WI38 (cell line): ENCODE data around the gene STIM2.

Experiments
- H3K4me3 ChIP-seq: 2 replicates; pipeline ENCODE4 v1.5.1; 2011; ENCODE audit warnings: low read depth, mild to moderate bottlenecking, control low read depth, low read length
- TF ChIP-seq, protein P1 (sequence below): IDR thresholded peaks from 2 replicates; pipeline ENCODE4 v1.5.1; 2012; ENCODE audit warnings: low read depth, mild to moderate bottlenecking, control low read depth, low read length

STIM2 gene

DNA sequence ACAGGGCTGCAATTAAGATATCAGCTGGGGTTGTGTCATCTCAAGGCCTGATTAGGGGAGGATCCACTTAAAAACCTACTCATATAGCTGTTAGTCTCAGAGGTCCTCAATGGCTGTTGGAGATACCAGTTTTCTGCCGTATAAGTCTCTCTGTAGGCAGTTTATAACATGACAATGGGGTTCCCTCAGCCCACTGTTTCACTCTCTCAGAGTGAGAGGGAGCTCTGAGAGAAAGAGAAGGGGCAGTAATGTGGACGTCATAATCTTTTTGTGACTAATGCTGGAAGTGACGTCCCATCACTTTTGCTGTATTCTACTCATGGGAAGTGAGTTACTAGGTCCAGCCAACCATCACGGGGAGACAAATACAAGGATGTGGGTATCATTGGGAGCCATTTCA lies 70.3 kb downstream of the STIM2 start:
- TF ChIP-seq, protein P1, sequence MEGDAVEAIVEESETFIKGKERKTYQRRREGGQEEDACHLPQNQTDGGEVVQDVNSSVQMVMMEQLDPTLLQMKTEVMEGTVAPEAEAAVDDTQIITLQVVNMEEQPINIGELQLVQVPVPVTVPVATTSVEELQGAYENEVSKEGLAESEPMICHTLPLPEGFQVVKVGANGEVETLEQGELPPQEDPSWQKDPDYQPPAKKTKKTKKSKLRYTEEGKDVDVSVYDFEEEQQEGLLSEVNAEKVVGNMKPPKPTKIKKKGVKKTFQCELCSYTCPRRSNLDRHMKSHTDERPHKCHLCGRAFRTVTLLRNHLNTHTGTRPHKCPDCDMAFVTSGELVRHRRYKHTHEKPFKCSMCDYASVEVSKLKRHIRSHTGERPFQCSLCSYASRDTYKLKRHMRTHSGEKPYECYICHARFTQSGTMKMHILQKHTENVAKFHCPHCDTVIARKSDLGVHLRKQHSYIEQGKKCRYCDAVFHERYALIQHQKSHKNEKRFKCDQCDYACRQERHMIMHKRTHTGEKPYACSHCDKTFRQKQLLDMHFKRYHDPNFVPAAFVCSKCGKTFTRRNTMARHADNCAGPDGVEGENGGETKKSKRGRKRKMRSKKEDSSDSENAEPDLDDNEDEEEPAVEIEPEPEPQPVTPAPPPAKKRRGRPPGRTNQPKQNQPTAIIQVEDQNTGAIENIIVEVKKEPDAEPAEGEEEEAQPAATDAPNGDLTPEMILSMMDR: no peak
- H3K4me3 ChIP-seq: no peak overlapping the region

DNA sequence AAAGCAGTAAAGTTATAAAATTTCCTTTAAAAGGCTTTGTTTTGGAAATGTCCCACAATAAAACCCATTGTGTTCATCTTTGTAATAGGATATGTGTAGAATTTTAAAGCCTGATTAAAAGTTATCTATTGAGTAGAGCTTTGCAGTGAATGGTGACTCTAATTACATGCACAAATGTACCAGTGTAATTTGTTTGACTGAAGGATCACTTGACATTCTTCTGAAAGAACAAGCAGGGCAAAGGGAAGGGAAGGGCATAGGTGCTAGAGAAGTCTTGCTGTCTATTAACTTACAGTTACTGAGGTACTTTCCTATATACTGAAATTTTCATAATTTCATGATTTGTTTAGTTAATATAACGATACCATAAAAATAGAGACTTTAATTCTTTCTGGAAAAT lies 70.8 kb downstream of the STIM2 start:
- TF ChIP-seq, protein P1: no peak
- no peak overlapping the region for H3K4me3 ChIP-seq

DNA sequence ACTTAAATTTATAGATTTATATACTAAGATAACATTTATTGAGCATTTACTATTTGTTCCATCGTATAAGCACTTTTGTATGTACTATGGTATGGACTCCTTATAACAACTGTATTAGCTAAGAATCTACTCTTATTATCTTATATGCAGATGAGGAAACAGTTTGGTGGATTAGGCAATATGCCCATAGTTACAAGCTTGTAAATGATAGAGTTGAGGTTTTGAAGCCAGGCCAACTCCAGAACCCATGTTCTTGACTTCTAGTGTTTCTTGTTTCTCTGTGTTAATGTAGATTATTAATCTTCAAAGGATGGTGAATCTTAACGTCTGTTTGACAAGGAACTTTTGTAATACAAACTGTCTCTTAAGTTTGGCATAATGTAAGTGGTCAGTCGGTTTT lies 71.3 kb downstream of the STIM2 start:
- TF ChIP-seq, protein P1: no peak
- no peak overlapping the region for H3K4me3 ChIP-seq

DNA sequence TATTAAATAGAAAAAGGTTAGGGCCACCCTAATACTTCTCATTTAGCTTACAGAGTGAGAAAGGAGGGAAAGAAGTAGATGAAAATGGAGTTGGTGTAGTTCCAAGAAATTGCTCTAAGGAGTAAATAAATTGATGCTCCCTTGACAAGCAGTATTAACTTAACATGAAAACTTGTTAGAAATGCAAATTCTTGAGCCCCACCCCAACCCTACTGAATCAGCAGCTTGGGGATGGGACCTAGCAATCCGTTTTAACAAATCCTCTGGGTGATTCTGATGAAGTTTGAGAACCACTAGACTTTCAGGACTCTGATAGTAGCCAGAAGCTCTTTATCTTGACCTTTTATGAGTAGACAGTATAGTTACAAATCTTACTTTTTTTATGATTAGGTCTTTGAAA lies 74.8 kb downstream of the STIM2 start:
- TF ChIP-seq, protein P1: no peak
- no peak overlapping the region for H3K4me3 ChIP-seq

DNA sequence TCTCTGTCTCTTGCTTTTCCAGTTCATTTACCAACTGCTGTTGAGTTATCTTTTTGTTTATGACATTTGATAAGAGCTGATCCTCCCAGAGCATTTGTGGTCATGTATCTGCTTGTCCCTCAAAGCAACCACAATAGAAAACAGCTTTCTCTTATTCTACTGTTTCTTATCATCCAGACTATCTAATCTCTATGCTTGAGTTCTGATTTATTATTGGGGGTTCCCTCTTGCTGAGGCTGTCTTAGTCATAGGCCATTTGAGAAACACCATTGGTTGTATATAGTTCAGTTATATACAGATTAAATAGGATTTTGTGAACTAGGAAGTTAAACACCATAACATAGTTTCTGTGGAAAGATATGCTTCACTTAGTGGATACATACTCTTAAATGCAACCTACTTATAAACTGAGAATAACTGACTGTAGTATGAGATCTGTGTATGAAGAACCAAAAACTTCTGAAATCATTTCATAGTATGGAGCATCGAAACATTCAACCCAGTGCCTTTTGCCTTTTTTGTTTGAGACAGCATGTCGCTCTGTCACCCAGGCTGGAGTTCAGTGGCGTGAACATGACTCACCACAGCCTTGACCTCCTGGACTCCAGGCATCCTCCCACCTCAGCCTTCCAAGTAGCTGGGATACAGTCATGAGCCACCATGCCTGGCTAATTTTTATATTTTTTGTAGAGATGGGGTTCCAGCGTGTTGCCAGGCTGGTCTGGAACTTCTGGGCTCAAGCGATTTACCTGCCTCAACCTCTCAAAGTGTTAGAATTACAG lies 75.8 kb downstream of the STIM2 start:
- H3K4me3 ChIP-seq: no peak overlapping the region

DNA sequence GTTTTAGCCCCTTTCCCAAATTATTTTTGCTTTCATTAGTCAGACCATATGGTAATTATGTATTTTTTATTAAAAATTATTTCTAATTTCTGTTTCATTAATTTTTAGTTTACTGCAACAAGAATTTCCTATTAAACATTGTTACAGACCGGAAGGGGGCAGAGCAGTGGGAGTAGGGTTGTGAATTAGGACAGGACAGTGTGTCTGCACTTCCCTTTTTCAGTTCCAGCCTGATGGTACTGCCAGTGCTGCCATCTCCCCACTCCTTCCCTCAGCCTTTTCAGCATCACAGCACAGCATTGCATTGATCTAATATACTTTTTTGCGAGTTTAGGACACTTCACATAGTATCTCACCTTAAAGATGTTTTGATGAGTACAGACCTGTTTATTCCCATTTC lies 76.5 kb downstream of the STIM2 start:
- H3K4me3 ChIP-seq: no peak overlapping the region
- TF ChIP-seq, protein P1: no peak

More for the DNA sequence above, 75.8 kb downstream of the STIM2 start:
- TF ChIP-seq, protein P1: no peak

DNA sequence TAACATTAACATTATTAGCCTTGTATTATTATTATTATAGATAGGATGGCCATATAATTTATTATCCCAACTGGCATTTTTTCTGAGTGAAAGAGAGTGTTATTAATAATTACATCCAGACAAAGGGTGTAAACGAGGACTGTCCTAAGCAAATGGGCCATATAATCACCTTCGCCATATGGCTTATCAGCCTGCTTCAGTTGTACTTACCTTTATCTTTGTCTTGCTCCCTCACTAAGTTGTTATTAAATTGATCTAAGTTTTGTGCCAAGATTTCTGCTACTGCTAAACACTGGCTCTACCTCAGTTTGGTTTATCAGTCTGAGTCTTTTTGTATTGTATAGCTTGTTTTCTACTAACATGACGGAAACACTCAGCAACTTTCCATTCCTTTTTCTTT lies 76.9 kb downstream of the STIM2 start:
- TF ChIP-seq, protein P1: no peak
- no peak overlapping the region for H3K4me3 ChIP-seq
